Mononuclear cell (primary cell): ENCODE results near the gene BICDL2. TPM values are rescaled to one million over a fixed set of nuclear protein-coding genes. Genes with fewer than 3 reads are reported as not detected.

Source experiments
- H3K27me3 ChIP-seq: 2 replicates; pipeline ENCODE4 v1.6.0; 2011; ENCODE audit warnings: low read length, control low read depth; ENCODE audit not compliant: insufficient read depth
- H3K4me1 ChIP-seq: 2 replicates; pipeline ENCODE4 v1.5.1; 2011; ENCODE audit warnings: mild to moderate bottlenecking, low read length, control low read depth; ENCODE audit not compliant: insufficient read depth
- H3K4me3 ChIP-seq: 2 replicates; pipeline ENCODE4 v1.5.1; 2011; ENCODE audit warnings: mild to moderate bottlenecking, low read length, moderate library complexity
- H3K9me3 ChIP-seq: 2 replicates; pipeline ENCODE4 v1.5.1; 2011; ENCODE audit warnings: low read depth, mild to moderate bottlenecking, control low read depth, low read length
- total RNA-seq: library from RNA; depleted of rRNA; stranded (reverse); fragments of >200 nt; gene quantifications from one replicate; pipeline ENCODE4 v1.2.3, GENCODE V29; 2012

BICDL2 gene
- total RNA-seq, 1 donor, result 0.10 TPM

DNA sequence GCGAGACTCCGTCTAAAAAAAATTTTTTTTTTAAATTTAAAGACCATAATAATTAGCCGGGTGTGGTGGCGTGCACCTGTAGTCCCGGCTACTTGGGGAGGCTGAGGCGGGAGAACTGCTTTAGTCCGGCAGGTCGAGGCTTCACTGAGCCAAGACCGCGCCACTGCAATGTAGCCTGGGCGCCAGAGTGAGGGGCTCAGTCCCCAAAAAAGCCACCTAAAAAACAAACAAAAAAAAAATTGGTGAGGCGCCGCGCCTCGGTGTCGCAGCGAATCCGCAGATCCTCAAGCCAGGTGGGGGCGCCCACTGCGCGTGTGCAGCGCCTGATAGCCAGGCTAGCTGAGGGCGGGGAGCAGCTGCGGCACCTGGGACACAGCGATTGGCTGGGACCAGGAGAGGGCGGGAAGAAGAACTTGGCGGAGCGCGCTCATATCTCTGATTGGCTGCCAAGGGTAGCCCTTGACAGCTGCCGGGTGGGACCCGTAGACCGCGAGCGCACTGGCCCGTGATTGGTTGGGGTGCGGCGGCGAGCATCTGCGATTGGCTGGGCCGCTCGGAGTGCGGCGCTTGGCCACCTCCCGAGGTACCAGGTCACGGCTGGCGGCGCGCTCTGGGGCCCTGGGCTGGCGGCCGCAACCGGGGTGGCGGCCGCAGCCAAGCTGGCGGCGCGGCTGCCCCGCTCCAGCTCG, 33.0 kb downstream of the BICDL2 start:
- Histone ChIP-seq H3K4me3 (no peak overlapping the region), H3K27me3 (no peaks in the 10 kb centered on the region), H3K9me3 (no peaks in the 10 kb centered on the region), H3K4me1 (peaks cover 34% of the 10 kb centered on the region)

GRCh38 chr16:3001316-3001715, 35.4 kb downstream of the BICDL2 start:
- Histone ChIP-seq H3K27me3 (no peaks in the 10 kb centered on the region), H3K9me3 (no peaks in the 10 kb centered on the region), H3K4me1 (peaks cover 10% of the 10 kb centered on the region), H3K4me3 (no peak overlapping the region)

DNA sequence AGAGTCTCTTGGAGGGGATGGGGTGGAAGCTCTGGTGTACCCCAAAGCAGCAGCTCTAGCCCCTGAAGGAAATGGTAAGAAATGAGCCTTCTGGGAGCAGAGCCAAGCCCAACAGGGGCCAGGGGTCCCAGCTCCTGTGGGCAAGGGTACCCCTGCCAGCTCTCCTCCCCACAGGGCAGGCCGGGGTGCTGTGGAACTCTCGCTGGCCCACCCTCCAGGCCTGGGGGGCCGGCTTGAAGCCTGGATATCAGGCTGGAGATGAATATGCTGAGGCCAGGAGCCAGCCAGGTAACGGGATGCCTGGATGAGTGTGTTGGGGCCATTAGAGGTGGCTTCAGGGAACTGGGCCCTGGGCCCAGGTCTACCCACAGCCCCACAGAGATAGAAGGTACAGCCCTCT, 36.2 kb downstream of the BICDL2 start:
- no peaks in the 10 kb centered on the region for H3K27me3 ChIP-seq
- H3K4me1 ChIP-seq, result peaks cover 5% of the 10 kb centered on the region
- H3K9me3 ChIP-seq, result no peaks in the 10 kb centered on the region
- H3K4me3 ChIP-seq, result no peak overlapping the region

DNA sequence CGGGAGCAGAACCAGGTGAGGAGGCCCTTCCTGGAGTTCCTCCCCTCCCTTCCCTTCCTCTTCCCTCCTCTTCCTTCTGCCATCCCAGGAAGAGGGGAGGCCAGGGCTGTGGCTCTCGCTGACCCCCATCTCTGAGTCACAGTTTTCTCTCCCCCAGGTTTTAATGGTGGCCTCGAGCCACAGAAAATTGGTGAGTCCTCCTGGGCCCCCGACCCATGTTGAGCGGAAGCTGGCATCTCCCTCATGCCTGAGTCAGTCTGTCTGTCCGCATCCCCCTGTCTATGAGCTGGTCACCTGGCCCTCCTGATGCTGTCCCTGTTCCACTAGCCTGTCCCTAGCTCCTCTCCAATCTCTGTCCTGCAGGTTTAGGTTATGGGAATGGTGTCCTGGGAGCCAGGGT, 36.8 kb downstream of the BICDL2 start:
- no peak overlapping the region for H3K4me3 ChIP-seq
- H3K9me3 ChIP-seq, result no peaks in the 10 kb centered on the region
- H3K4me1 ChIP-seq, result peaks cover 3% of the 10 kb centered on the region
- no peaks in the 10 kb centered on the region for H3K27me3 ChIP-seq

DNA sequence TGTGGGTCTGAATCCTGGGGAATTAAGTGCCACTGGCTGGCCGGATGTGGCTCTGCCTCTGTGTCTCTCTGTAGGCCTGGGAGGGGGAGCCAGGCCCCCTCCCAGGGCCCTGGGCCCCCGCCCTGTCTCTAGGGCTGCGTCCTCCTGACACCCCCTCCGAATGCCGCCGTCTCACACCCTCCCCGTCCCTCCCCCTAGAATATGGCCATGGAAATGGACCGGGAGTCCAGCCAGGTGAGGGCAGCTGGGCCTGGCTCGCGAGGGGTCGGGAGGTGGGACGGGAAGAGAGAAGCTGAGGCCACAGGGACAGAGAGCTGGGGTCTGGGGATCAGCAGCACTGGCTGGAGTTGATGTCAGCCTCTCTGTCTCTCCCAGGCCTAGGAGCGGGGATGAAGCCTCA, 40.4 kb downstream of the BICDL2 start:
- no peaks in the 10 kb centered on the region for H3K9me3 ChIP-seq
- H3K27me3 ChIP-seq, result no peaks in the 10 kb centered on the region
- no peaks in the 10 kb centered on the region for H3K4me1 ChIP-seq
- no peak overlapping the region for H3K4me3 ChIP-seq

DNA sequence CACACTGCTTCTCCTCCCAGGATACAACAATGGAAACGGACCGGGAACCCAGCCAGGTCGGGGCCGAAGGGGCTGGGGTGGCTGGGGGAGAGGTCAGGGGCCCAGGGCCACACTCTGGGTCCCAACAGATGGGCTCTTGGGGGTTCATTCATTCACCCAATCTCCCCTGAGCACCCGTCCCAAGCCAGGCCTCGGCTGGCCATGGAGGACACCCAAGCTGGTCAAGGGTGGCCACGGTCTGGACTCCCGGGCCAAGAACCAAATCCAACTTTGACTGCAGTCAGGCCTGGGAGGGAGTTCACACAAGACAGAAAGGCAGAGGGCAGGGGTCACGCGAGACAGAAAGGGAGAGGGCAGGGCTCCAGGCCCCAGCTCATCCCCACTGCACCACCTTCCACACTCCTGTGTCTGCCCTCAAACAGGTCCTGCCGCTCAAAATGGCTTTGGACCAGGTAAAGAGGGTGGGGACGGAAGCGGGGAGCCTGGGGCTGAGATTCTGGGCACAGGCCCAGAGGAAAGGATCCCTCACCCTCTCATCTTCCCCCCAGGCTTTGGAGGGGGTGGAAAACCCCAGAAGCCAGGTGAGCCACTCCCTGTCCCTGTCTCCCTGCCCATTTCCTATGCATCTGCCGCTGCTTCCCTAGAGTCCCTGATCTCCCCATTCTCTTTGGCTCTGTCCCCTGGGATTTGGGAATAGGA, 44.2 kb downstream of the BICDL2 start:
- no peaks in the 10 kb centered on the region for H3K9me3 ChIP-seq
- H3K27me3 ChIP-seq, result no peaks in the 10 kb centered on the region

DNA sequence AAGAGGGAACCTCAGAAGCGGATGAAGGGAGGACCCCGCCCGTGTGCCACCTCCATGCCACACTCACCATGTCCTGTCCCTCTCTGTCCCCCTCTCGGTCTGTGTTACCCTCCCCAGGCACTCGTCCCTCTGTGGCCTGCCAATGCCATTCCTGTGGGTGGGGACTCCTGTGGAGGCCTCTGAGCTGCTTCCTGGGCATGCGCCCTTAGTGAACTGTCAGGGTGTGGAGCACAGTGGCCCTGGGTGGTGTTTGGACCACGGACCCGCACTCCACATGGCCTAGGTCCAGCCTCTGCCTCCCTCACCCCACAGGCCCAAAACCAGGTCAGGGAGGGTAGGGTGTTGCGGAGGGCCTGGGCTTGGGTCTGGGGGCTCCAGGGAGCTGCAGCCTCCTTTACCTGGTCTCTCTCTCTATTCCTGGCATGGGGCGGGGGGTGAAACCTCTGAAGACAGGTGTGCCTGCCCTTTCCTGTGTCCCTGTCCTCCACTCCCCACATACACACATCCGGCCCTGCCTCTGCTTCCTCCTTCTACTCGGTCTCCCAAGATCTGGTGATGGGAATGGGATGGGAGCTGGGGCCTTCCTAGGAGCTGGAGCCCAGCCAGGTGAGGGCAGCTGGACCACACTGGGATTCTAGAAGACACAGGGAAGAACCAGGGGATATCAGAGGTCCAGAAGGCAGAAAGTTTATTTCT, 45.0 kb downstream of the BICDL2 start:
- H3K4me1 ChIP-seq, result no peaks in the 10 kb centered on the region
- no peak overlapping the region for H3K4me3 ChIP-seq
- no peaks in the 10 kb centered on the region for H3K9me3 ChIP-seq
- H3K27me3 ChIP-seq, result no peaks in the 10 kb centered on the region

More for the DNA sequence above, 44.2 kb downstream of the BICDL2 start:
- Histone ChIP-seq H3K4me1 (no peaks in the 10 kb centered on the region), H3K4me3 (no peak overlapping the region)

- no peaks in the 10 kb centered on the region for H3K4me1 ChIP-seq
- H3K4me3 ChIP-seq, result no peak overlapping the region
- no peaks in the 10 kb centered on the region for H3K9me3 ChIP-seq
- no peaks in the 10 kb centered on the region for H3K27me3 ChIP-seq
Measured at GRCh38 chr16:2990891-2991290, 45.9 kb downstream of the BICDL2 start.

DNA sequence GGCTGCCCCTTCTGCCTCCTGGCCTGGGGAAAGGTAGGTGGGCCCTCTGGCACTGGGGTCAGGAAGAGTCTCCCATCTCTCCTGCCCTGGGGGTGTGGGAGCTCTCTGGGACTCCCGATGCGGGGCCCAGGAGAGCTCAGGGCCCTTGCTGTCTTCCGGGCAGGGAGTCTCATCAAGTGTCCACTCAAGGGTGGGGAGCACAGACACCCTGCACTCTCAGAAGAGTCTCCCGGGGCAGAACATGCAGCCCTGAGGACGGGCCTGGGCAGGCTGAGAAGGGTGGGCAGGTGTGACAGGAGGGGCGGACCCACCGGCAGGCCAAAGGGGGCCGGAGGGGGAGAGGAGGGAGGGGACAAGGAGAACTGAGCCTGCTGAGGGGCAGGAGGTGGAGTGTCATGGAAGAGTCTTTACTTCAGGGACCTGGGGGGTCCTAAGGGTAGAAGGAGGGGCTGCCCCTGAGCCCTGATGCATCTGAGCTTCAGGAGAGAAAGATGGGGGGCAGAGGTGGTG, 48.1 kb downstream of the BICDL2 start:
- H3K27me3 ChIP-seq, result no peaks in the 10 kb centered on the region
- peaks cover 6% of the 10 kb centered on the region for H3K4me1 ChIP-seq
- H3K4me3 ChIP-seq, result no peak overlapping the region
- no peaks in the 10 kb centered on the region for H3K9me3 ChIP-seq

GRCh38 chr16:2987833-2988232, 48.9 kb downstream of the BICDL2 start:
- Histone ChIP-seq H3K27me3 (no peaks in the 10 kb centered on the region), H3K9me3 (no peaks in the 10 kb centered on the region), H3K4me3 (no peak overlapping the region), H3K4me1 (peaks cover 12% of the 10 kb centered on the region)

GRCh38 chr16:2987286-2987685, 49.5 kb downstream of the BICDL2 start:
- Histone ChIP-seq H3K27me3 (no peaks in the 10 kb centered on the region), H3K9me3 (no peaks in the 10 kb centered on the region), H3K4me1 (peaks cover 12% of the 10 kb centered on the region), H3K4me3 (no peak overlapping the region)

GRCh38 chr16:2986623-2987188, 50.0 kb downstream of the BICDL2 start:
- no peaks in the 10 kb centered on the region for H3K9me3 ChIP-seq
- H3K4me3 ChIP-seq, result no peak overlapping the region
- H3K4me1 ChIP-seq, result peaks cover 12% of the 10 kb centered on the region
- H3K27me3 ChIP-seq, result no peaks in the 10 kb centered on the region

DNA sequence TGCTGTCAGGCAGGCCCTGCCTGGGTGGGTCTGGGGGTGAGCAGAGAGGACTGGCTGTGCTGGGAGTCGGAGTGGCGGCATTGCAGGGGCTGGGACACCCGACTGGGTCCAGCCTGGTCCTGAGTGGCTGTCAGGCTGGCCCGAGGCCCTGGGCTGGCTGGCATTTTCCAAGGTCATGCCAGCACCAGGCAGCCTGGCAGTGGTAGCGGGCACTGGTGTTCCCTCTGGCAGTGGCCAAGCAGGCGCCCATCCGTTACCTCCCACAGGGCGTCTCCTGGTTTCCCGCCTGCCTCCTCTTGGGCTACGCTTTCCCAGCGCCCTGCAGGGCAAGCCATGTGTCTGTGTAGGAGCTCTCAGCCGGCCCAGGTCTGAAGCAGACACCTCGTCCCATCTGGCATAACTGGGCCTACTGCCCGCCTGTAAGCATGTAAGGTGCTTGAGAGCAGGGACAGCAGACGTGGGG, 50.8 kb downstream of the BICDL2 start:
- Histone ChIP-seq H3K9me3 (no peaks in the 10 kb centered on the region), H3K27me3 (no peaks in the 10 kb centered on the region), H3K4me3 (no peak overlapping the region), H3K4me1 (peaks cover 17% of the 10 kb centered on the region)

- no peaks in the 10 kb centered on the region for H3K27me3 ChIP-seq
- H3K4me3 ChIP-seq, result no peak overlapping the region
- peaks cover 20% of the 10 kb centered on the region for H3K4me1 ChIP-seq
- no peaks in the 10 kb centered on the region for H3K9me3 ChIP-seq
Measured at GRCh38 chr16:2985462-2985861, 51.3 kb downstream of the BICDL2 start.

DNA sequence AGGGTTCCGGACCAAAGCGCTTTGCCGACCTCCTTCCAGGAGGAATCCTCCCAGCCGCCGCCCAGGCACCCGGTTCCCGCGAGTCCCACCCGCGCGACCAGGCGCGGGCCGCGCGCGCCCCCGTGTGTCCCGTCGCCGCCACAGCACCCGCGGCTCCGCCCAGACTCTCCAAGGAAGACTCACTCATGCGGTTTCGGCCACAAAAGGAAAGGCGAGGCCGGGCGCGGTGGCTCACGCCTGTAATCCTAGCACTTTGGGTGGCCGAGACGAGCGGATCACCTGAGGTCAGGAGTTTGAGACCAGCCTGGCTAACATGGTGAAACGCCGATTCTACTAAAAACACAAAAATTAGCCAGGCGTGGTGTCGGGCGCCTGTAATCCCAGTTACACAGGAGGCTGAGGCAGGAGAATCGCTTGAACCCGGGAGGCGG, 53.0 kb downstream of the BICDL2 start:
- Histone ChIP-seq H3K27me3 (no peaks in the 10 kb centered on the region), H3K4me1 (peaks cover 31% of the 10 kb centered on the region), H3K9me3 (no peaks in the 10 kb centered on the region), H3K4me3 (no peak overlapping the region)
